ENCODE results near the gene HOXA11. TPM values are rescaled to one million over a fixed set of nuclear protein-coding genes. Genes with fewer than 3 reads are reported as not detected.

The HOXA11 gene
- total RNA-seq, 2 experiments from 2014 or later: not detected

DNA sequence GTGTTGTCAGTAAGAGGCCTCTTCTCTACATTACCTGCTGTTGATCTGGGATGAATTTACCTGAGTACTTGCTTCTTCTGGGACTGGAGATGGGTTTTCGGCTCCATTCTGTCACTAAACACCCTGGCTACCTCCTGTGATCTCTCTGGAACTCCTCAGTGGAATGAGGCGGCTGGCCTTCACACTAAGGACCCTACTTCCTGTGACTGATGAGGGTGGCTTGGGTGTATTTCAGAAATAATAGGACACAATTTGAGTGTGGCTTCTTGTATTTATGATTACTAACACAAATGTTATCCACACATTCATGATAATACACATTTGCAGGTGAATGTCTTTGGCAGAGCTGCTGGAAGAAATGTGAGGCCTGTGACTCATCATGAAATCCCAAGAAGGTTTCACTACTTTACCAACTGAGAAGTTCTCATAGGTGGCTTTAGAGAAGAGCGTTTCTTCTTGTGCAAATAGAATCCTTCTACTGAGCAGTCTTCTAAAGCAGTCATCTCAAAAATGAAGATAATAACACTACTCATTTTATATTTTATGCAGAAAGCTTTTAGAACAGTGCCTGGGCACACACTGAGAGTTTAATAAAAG lies 36.3 kb upstream of the HOXA11 start:
- TF ChIP-seq EZH2phosphoT487 (IDR thresholded peaks at IDR 0.05; ENCODE audit: borderline replicate concordance, low read depth, low read length): no peak
- TF ChIP-seq, protein P1, sequence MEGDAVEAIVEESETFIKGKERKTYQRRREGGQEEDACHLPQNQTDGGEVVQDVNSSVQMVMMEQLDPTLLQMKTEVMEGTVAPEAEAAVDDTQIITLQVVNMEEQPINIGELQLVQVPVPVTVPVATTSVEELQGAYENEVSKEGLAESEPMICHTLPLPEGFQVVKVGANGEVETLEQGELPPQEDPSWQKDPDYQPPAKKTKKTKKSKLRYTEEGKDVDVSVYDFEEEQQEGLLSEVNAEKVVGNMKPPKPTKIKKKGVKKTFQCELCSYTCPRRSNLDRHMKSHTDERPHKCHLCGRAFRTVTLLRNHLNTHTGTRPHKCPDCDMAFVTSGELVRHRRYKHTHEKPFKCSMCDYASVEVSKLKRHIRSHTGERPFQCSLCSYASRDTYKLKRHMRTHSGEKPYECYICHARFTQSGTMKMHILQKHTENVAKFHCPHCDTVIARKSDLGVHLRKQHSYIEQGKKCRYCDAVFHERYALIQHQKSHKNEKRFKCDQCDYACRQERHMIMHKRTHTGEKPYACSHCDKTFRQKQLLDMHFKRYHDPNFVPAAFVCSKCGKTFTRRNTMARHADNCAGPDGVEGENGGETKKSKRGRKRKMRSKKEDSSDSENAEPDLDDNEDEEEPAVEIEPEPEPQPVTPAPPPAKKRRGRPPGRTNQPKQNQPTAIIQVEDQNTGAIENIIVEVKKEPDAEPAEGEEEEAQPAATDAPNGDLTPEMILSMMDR (conservative IDR thresholded peaks at IDR 0.05; ENCODE audit: low read length): no peak
- H3K4me1 ChIP-seq (ENCODE audit: insufficient read depth, low read length, poor library complexity, severe bottlenecking): no peaks in the 10 kb centered on the region
- no TSS peak for BruUV-seq (replicated peaks)
- H3K4me3 ChIP-seq (ENCODE audit: low read depth, low read length, poor library complexity, severe bottlenecking): no peak overlapping the region
- H3K36me3 ChIP-seq (ENCODE audit: insufficient read depth, low read length): no peaks in the 10 kb centered on the region
- H3K4me2 ChIP-seq (ENCODE audit: low read length): no peak overlapping the region
- no peak for DNase-seq (ENCODE audit: low spot score)
- no peaks in the 10 kb centered on the region for H3K9me2 ChIP-seq (ENCODE audit: insufficient read depth, low read length)
- H3K79me2 ChIP-seq (ENCODE audit: insufficient read depth, low read depth, low read length): no peaks in the 10 kb centered on the region
- ChIA-PET POLR2A (no interaction called here), CTCF (ENCODE audit: unreplicated experiment) (no interaction called here)
- H3K27ac ChIP-seq (ENCODE audit: low read depth, low read length, poor library complexity, severe bottlenecking): no peak overlapping the region
- H2AFZ ChIP-seq (ENCODE audit: low read length): no peak overlapping the region
- no peaks in the 10 kb centered on the region for H4K20me1 ChIP-seq (ENCODE audit: insufficient read depth, low read length)
- no peaks in the 10 kb centered on the region for H3K9me3 ChIP-seq (ENCODE audit: low read length)
- intact Hi-C loops (cut with micrococcal nuclease; ENCODE audit: unreplicated experiment): no loop called here

DNA sequence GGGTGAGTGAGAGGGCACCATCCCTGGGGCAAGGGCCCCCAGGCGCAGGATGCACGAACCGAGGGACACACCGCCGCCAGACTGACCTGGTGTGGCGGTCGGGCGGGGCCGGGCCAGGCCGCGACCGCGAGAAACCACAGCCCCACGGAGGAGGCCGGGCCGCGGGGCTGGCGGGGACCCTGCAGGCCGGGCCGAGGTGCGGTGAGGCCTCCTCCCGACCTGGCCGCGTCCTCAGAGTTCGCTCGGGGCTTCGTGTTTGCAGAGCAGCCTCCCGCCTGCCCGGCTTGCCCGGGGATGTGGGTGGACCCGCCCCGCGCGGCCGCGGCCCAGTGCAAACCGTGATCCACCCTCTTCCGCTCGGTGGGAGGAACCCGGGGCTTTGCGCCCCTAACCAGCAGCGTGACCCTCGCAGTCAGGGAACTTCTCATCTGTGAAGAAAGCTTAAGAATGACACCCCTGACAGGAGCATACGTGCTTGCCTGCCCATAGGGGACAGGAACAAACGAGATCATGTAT lies 35.5 kb upstream of the HOXA11 start:
- no TSS peak for BruUV-seq (replicated peaks)

DNA sequence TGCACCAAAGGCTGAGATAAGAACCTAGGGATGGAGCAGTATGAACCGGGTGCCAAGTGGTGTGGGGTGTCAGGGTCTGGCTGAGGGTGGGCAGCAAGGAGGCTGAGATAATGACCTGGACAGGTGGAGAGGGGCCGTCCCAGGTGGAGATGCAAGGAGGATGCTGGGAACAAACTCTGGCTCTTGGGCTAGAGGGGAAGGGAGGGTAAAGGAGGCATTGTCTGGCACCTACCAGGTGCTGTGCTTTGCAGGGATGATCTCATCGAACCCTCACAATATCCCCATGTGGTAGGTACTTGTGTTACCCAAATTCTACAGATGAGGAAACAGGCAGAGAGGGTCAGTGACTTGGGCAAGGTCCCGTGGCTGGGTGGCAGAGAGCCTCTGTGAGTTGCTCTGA lies 34.8 kb upstream of the HOXA11 start:
- no peak for DNase-seq (ENCODE audit: low spot score)
- TF ChIP-seq, protein P1 (conservative IDR thresholded peaks at IDR 0.05; ENCODE audit: low read length): no peak
- no peak for TF ChIP-seq EZH2phosphoT487 (IDR thresholded peaks at IDR 0.05; ENCODE audit: borderline replicate concordance, low read depth, low read length)
- no peaks in the 10 kb centered on the region for H3K36me3 ChIP-seq (ENCODE audit: insufficient read depth, low read length)
- no peaks in the 10 kb centered on the region for H3K9me2 ChIP-seq (ENCODE audit: insufficient read depth, low read length)
- H3K4me2 ChIP-seq (ENCODE audit: low read length): no peak overlapping the region
- intact Hi-C loops (cut with micrococcal nuclease; ENCODE audit: unreplicated experiment): no loop called here
- POLR2A ChIA-PET: no interaction called here
- no peaks in the 10 kb centered on the region for H3K9me3 ChIP-seq (ENCODE audit: low read length)
- H4K20me1 ChIP-seq (ENCODE audit: insufficient read depth, low read length): no peaks in the 10 kb centered on the region
- CTCF ChIA-PET (ENCODE audit: unreplicated experiment): no interaction called here
- H3K4me1 ChIP-seq (ENCODE audit: insufficient read depth, low read length, poor library complexity, severe bottlenecking): no peaks in the 10 kb centered on the region
- H2AFZ ChIP-seq (ENCODE audit: low read length): no peak overlapping the region
- no TSS peak for BruUV-seq (replicated peaks)
- H3K79me2 ChIP-seq (ENCODE audit: insufficient read depth, low read depth, low read length): no peaks in the 10 kb centered on the region
- H3K27ac ChIP-seq (ENCODE audit: low read depth, low read length, poor library complexity, severe bottlenecking): no peak overlapping the region
- H3K4me3 ChIP-seq (ENCODE audit: low read depth, low read length, poor library complexity, severe bottlenecking): no peak overlapping the region

More for the DNA sequence above, 35.5 kb upstream of the HOXA11 start:
- Histone ChIP-seq H3K36me3 (ENCODE audit: insufficient read depth, low read length) (no peaks in the 10 kb centered on the region), H4K20me1 (ENCODE audit: insufficient read depth, low read length) (no peaks in the 10 kb centered on the region), H2AFZ (ENCODE audit: low read length) (no peak overlapping the region), H3K4me2 (ENCODE audit: low read length) (no peak overlapping the region), H3K79me2 (ENCODE audit: insufficient read depth, low read depth, low read length) (no peaks in the 10 kb centered on the region), H3K27ac (ENCODE audit: low read depth, low read length, poor library complexity, severe bottlenecking) (no peak overlapping the region), H3K4me3 (ENCODE audit: low read depth, low read length, poor library complexity, severe bottlenecking) (no peak overlapping the region), H3K9me3 (ENCODE audit: low read length) (no peaks in the 10 kb centered on the region), H3K4me1 (ENCODE audit: insufficient read depth, low read length, poor library complexity, severe bottlenecking) (no peaks in the 10 kb centered on the region), H3K9me2 (ENCODE audit: insufficient read depth, low read length) (no peaks in the 10 kb centered on the region)
- CTCF ChIA-PET (ENCODE audit: unreplicated experiment): no interaction called here
- no peak for TF ChIP-seq EZH2phosphoT487 (IDR thresholded peaks at IDR 0.05; ENCODE audit: borderline replicate concordance, low read depth, low read length)
- TF ChIP-seq, protein P1 (conservative IDR thresholded peaks at IDR 0.05; ENCODE audit: low read length): no peak
- no peak for DNase-seq (ENCODE audit: low spot score)
- intact Hi-C loops (cut with micrococcal nuclease; ENCODE audit: unreplicated experiment): no loop called here
- POLR2A ChIA-PET: no interaction called here

Data from OCI-LY7 (cell line).